T1000 (cell line): ENCODE data around the gene CCR6.

ENCODE experiments used
- DNase-seq: peaks from one replicate; lab custom pipeline; 2025; ENCODE audit warnings: mixed read lengths; lab: John Stamatoyannopoulos, UW

The CCR6 gene

DNA sequence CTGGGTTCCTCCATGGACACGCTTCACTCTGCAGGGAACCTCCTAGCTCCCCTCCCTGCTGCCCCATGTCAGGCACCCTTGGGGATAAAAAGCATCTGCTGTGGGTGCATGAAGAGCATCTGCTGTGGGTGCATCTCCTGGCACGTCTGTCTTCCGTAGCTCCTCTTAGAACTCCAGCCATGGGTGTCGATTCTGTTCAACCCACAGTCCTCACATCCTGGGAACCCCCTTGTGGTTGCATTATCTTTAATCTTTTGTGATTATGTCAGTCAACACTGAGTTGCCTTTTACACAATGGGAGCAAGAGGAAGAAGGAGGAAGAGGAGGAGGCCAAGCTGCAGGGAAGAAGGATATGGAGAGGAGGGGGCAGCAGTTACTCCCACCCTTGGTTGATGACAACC is 24.1 kb upstream of the CCR6 start:
- DNase-seq, result no peak

DNA sequence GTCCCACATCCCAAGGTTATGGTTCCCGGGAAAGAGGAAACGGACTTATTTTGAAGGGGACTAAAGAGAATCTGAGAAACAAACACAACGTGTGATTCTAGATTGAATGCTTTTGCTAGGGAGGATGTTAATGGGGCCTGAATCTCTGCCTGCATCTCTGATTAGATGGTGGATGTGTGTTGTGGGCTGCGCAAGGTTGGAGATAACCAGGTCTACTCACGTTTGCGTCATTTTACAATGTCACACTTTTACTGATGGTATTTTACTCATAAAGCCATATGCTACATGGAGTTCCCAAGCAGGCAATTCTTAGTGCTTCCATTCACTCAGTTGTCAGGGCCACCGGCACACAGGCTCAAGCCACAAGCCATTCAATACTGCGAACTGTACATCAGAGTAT is 23.2 kb upstream of the CCR6 start:
- no peak for DNase-seq

DNA sequence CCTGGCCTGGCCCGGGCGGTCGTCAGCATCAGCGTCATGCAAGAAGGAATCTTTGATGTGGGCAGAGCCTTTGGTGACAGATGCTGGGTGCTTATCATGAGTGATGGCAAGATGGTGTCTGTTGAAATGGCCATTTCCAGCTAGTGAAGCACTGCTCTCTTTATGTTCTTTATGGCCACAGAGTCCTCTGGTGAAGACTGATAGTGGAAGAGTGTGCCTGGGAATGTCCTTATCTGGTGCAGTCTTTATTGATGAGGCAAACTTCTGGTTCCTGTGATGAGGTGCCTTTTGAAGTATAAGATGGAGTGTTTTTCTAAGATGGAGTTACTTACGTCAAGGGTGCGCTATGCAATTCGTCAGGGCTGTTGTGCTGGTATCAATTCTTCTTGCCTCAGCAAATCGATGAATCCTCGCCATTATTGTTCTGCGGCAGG is 22.6 kb upstream of the CCR6 start:
- DNase-seq, result no peak

DNA sequence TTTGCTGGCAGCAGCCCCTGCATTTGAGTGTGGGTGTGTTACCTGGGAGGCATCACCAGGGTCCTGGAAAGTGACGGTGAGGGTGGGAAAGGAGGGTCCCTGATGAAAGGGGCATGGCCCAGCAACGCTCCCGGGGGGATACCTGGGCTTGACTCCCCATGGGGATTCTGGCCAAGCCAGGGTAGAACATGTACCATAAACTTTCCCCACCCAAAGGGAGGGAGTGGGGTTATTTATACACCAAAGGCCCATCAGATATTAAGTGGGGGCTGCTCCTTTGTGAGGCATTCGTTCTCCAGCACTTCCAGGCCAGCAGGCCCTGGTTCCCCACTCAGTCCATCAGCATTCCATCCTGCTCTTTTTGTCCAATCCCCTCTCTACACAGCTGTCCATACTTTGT is 20.6 kb upstream of the CCR6 start:
- no peak for DNase-seq

DNA sequence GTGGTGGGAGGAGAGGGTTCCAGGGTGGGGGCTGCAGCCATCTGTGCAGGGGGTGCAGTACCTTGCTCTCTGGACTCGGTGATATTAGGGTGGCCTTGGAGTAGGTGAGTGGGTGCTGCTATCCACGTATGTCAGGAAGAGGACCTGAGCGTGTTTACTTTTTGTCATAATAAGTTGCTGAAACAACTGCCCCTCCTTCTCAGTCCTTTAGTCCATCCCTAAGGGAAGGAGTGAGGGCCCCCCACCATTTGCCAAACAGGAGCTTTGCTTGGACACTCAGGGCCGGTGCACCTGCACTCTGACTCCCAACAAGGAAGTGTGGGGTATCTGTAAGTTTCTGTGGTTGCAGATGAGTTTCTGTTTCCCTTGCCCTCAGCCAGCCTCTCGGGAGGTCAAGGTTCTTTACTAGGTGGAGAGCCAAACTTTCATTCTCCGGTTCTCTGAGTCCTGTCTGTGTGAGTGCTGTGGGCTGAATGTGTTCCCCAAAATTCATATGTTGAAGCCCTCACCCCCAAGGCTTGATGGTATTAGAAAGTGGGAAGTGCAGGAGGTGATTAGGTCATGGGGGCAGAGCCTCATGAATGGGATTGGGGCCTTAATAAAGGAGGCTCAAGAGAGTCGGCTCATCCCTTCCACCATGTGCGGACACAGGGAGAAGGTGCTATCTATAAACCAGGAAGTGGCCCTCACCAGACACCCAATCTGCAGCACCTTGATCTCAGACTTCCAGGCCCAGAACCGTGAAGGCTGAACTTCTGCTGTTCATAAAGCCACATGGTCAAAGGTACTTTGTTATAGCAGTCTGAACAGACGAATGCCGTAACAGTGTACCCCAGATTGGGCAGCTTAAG is 19.6 kb upstream of the CCR6 start:
- no peak for DNase-seq

DNA sequence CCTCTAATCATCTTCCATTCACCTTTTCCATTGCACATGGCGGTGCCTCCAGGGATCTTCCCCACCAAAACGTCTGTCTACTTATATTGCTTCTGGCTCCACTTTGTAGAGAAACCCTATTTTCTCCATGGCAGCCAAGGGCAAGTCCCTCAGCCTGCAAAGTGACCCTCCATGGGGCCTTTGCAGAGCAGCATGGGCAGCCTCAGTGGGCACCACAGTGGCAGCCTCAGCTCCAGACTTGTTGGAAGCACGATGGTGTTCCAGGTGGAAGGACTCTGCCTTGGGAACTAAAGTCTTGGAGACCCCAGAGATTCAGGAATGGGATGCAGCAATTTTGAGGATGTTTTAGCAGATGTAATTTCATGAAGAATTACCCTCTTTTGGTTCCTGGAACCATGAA is 18.5 kb upstream of the CCR6 start:
- no peak for DNase-seq

DNA sequence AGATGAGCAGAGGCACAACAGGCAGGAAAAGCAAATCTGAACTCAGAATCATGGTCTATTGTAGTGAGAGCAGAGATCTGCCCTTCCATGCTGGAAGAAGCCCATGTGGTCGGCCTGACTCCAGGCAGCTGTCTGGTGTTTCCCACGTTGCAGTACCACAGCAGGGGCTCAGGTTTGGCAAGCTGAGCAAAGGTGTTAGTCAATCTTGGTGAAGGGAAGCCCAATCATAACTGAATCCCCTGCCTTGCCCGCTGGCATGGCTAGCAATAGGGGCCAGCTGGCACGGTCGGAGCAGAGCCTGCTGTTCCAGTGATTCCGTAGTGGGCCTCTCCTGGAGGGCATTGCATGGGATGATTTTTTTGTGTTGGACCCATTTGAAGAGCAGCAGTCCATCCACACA is 17.8 kb upstream of the CCR6 start:
- DNase-seq, result no peak

DNA sequence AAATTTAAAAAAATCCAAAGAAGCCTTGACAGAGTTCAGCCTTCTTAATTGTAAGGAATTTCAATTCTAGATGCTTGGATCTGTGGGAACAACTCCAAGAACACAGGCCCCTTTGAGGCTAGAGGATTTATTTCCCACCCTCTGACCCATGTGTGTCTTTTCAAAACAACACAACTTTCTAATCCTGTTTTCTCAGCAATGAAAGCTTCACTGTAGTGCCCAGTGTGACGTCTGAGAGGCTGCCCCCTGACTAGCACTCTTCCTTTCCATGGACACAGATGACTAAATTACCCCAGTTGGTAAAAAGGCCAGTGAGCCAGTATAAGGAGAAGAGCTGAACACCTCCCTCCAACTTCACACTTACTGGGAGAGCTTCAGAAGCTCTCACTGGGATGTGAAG is 16.5 kb upstream of the CCR6 start:
- no peak for DNase-seq

DNA sequence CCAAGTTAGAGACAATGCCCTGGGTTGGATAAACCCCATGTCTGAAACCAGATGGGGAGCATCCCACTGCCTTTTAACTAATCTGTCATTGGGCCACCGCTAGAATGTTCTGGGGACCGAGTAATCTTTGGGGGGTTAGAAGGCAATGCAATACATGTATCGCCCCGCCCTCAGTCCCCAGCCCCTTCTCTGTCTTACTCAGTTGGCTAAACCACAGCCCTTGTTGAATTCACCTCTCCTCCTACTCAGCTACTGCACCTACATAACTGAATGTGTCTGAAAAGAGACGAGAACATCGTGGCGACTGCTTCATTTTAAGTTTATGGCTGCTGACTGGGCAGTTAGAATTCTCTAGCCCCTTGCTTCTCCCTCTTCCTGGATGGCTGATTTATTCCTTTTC is 15.1 kb upstream of the CCR6 start:
- DNase-seq, result no peak

DNA sequence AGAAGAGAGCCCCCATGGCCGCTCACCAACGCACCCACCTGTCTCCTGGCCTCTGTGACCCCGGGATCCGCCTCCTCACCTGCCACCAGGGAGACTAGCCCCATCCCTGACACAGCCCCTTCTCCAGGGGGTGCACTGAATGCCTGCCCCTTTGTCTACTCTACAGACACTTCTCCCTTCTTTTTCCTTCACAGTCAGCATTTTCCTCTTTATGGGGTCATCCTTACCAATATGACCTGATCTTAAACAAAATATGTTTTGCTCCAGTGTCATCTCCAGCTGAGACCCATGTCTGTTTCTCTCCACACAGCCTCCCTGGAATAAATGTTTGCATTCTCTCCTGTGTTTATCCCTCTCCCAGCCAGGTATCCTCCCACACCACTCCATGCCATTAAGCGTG is 14.6 kb upstream of the CCR6 start:
- DNase-seq, result no peak

DNA sequence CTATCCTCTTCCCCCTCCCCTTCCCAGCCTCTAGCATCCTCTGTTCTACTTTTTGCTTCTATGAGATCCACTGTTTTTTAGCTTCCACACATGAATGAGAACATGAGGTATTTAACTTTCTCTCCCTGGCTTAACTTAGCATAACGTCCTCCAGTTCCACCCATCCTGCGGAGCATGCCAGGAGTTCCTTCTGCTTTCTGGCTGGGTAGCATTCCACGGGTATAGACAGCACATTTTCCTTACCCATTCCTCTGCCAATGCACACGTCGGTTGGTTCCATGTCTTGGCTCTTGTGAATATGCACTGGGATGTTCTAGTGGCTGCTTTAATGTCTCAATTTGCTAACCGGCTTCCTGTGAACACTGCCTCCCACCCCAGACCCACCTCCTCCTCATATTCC is 13.2 kb upstream of the CCR6 start:
- no peak for DNase-seq

DNA sequence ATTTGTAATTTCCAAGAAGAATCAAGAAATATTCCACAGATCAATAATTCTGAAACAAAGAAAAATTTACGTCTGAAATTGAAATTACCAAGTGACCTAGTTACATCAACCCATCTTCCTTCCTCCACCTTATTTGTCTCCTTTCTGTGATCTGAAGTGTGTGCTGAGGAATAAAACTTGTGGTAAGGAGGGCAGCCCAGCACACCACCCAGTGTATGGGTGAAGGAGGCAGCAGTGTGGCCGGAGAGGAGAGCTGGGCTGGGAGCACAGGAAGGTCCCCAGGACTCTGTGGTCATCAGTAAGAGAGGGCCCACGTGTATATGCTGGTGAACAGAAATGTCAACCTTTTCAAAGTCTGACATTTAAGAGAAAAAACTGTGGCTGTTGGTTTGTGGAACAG is 11.3 kb upstream of the CCR6 start:
- no peak for DNase-seq

DNA sequence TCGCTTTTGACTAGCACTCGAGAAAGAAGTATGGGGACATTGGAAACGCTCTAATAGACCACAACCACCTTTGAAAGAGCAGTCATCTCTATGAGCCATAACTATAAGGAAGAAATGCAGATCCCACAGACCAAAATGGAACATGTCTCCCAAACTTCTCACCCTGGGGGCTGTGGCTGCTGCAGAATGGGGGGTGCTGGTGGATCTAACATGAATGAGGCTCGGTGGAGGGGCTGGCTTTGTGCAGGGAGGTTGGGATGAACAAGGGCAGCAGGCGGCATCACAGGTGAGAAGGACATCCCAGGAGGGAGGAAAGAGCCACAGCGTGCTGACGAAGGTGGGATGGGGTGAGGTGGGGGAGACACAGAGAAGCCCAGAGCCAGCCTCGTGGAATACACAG is 10.5 kb upstream of the CCR6 start:
- no peak for DNase-seq

DNA sequence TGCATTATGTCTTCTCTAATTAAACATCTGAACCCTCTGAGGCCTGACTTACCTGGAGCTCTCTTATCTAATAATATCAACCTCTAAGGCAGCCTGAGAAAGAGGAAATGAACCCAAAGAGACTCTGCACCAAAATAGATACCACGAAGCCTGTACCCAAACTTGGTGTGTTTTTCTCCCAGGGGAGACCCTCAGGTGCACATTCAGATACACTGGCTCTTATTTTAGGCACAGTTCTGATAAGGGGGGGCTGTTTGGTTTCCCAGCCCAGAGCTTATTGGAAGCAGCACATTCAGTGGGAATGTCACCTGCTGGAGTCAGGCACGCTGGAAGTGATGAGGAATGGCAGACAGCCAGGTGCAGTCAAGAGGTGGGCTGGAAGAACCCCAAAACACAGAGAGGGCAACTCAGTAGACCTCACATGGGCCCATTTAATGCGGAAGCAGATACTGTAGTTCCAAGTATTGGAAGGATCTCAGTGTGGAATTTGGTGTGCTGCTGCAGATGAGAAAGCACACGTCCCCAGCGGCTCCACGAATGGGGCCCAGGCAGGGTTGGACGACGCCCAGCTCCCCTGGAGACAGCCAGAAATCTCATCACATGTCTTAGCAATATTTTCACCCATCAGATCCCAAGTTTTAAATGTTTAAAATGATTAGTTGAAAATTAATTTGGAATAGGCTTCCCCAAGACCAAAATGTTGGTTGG is 9.7 kb upstream of the CCR6 start:
- no peak for DNase-seq

DNA sequence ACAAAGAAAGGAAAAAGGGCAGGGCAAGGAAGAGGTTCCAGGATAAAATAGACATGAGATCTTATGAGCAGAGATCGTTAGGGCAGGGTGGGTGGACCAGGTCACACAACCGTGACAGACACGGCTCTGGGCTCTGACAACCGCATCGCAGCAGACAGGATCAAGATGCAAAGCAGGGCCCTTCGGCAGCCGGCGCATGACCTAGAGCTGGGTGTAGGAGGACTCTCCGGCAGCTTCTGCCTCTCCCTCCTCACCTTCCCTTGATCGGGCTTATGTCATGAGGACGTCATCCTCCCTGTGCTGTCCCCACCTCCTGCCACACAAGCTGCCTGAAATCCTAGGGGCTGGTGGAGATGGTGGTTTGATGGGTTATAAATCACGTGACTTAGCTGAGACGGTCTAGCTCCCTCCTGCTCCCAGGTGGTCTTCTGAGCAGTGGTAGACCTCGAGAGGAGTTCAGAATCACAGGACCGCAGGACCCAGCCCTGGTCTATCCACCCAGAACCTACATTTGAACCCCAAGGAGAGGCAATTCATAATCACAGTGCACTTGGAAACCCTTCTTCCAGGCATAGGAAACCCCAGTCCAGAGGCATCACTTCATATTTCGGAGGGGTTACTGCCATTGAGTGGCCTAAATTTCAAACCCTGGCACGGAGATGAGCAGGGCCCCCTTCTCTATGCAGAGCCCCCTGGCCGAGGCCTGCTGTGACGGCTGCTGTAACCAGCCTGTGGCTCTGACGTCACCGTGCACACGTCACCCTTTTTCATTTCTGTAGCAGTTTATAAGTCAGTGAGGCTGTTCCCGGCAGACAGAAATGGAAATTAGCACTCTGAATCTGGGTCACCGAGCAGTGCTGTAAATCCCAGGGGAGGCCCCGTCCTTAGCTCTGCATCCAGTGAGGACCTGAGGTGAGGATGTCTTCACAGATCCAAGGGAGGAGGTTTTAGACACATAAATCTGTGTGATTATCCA is 8.7 kb upstream of the CCR6 start:
- no peak for DNase-seq

DNA sequence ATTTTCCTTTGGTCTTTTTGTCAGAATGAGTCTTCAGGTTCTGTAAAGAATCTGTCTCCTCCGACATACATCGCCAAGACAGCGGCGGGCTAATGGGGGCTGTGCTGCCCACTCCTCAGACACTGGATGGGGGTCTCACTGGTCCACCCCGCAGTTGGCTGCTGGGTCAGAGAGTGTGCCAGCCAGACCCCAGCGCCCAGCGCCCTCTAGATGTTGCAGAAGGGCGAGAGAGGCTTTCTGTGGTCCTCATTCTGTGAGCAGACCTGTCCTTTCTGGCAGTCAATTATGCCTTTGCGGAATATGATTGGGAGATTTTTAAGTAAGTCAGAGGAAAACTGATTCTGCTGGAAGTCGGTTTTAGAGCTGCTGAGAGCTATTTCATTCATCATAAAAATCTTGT is 7.8 kb upstream of the CCR6 start:
- no peak for DNase-seq

DNA sequence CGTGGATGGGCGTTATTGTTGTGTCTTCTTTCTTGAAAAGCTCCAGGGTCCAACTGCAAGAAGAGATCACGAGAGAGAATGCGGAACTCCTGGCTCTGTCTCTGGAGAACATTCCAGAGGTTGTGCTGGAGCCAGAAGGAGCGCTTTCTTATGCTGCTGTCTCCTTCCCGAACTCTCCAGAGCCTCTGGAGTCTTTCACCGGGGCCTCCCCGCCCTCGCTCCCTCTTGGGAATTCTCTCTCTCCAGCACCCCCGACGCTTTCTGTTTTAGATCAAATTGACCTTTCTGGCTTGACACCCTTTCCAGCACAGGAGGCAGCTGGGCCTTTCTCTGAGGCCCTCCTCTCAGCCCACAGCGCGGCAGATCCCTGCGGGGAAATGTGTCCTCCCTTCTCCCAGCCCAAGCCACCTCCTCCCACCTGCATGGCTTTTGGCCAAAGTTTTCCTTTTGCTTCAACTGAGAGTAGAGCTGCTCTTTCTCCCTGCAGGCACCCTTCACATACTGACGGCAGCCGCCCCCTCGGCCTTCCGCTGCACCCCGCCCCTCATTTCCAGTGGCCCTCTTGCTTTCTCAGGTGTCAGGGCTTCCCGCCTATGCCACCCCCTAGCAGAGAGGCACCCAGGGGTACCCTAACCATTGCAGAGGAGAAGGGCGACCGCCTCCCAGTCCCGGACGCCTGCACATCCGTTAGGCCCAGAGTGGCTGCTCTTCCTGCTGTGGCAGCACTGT is 6.6 kb upstream of the CCR6 start:
- no peak for DNase-seq

DNA sequence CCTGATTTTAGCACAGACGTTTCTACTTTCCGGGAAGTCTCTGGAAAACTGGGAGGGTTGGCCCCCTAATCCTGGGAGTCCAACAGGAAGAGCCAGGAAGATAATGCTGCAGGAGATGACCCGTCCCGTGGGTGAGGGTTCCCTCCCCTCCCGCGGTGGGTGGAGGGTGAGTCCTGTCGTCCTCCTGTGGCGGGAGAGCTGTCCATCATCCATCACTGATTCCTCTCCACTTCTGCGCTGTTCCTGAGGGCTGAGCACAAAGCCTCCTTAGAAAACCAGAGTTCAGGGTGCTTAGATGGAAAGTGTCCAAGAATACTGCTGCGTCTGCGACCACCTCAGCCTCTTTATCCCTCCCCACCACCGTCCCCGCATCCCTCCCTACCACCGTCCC is 6.1 kb upstream of the CCR6 start:
- DNase-seq, result no peak

DNA sequence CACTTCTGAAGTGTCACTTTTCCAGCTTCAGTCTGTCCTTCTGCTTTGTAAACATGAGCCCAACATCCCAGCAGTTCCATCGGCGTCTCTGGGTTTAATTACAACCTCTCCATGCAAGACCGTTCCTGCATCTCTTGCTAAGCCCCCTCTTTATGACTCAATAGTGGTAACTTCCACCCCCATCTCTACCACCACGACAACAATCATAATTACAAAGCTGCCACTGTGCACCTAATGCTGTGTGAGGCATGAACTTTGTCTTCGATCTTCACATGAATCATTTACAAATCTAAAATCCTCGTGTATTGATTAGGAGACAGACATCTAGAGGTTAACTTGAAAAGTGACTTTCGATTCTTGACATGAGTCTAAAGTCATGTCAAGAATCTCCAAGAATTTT is 4.9 kb upstream of the CCR6 start:
- no peak for DNase-seq

DNA sequence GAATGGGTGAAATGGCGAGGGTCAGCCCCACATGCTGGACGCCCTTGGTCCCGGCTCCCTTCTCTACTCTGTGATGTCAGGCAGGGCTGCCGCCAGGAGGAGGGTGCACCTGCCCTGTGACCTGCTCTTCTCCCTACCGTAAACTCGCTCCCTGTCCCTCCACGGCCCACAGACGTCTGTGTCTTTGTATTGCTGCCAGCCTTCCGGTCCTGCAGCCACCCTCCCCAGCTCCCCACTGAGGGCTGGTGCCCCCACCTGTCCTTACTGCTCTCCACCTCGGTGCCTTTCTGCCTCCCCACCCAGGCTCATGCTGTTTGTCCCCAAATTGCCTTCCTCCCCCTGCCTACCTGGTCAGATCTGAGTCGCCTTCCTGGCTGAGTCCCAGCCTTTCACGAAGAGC is 4.1 kb upstream of the CCR6 start:
- DNase-seq, result no peak

DNA sequence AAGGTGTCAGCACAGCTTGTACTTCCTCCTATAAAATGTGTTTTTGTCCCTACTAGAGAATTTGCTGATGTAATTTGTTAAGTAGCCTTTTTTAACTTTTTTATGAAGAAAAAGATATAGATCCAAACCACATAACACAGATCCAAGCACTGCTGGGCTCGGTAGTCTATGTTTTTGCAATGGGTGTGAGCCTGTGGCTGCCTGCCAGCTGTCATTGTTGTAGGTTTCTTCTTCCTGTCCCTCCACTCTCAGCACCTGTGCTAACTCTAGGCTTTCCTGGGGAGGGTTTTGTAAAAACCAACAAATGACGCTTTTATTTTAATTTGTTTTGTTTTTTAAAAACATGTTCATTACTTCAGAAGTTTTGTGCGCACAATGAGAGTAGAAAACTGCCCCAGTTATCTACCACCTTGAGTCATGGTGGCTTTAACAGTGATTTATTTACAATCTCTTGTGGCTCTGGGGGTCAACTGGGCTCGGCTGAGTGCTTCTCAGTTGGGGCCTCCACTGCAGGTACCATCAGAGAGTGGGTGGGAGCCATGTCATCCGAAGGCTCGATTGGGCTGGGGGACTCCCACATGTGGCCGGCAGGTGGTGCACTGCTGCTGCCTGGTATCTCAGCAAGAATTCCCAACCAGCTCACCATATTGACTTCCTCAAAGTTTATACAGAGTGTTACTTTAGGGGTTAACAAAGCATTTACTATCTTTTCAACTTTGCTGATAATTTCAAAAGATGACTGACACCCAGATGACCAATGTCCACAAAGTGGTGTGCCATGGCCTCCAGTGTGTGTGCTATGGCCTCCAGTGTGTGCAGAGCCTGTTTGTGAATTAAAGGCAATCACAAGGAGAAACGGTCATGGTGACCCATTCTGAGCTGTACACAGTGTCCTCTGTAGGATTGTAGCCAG is 3.0 kb upstream of the CCR6 start:
- no peak for DNase-seq
